Activated CD4-positive, alpha-beta memory T cell treated with anti-CD3 and anti-CD28 coated beads, Interleukin-2, amount 10 ng/mL, durations not matched to agents 7 days and 5 days (primary cell): ENCODE measurements around the gene ASPDH. TPM values are rescaled to one million over a fixed set of nuclear protein-coding genes. Genes with fewer than 3 reads are reported as not detected.
A peak's percentile ranks its signal among the peaks of the same experiment; 100 is the strongest.

Experiments
- CTCF ChIA-PET: fragments of 350-600 bp; sonication (Branson Sonifier 250); formaldehyde crosslinking; loops from one replicate; lab custom pipeline; 2021; ENCODE audit warnings: antibody characterized with exemption, inconsistent platforms; lab: Charles Lee
- POLR2A ChIA-PET: fragments of 350-600 bp; sonication (Branson Sonifier 250); formaldehyde crosslinking; loops from one replicate; lab custom pipeline; 2021; ENCODE audit warnings: antibody characterized with exemption; lab: Charles Lee
- DNase-seq: peaks from one replicate; pipeline ENCODE4 v3.0.0-alpha.2; 2020
- H3K27ac Mint-ChIP-seq: one replicate; pipeline ENCODE4 v1.8.0; 2021; ENCODE audit warnings: mild to moderate bottlenecking, mixed read lengths
- H3K27me3 Mint-ChIP-seq: one replicate; pipeline ENCODE4 v1.8.0; 2021; ENCODE audit warnings: mixed read lengths
- H3K36me3 Mint-ChIP-seq: one replicate; pipeline ENCODE4 v1.8.0; 2021; ENCODE audit warnings: low read depth, mixed read lengths
- H3K4me1 Mint-ChIP-seq: one replicate; pipeline ENCODE4 v1.8.0; 2021; ENCODE audit warnings: mixed read lengths
- H3K4me3 Mint-ChIP-seq: one replicate; pipeline ENCODE4 v1.8.0; 2021; ENCODE audit warnings: mild to moderate bottlenecking, mixed read lengths
- H3K9me3 Mint-ChIP-seq: one replicate; pipeline ENCODE4 v1.8.0; 2021; ENCODE audit warnings: mixed read lengths
- total RNA-seq, 2 experiments: library from RNA; stranded (reverse); gene quantifications; one replicate each; pipeline ENCODE4 v1.2.3, GENCODE V29; 2021

The ASPDH gene
- total RNA-seq, 2 experiments from 2014 or later: not detected

DNA sequence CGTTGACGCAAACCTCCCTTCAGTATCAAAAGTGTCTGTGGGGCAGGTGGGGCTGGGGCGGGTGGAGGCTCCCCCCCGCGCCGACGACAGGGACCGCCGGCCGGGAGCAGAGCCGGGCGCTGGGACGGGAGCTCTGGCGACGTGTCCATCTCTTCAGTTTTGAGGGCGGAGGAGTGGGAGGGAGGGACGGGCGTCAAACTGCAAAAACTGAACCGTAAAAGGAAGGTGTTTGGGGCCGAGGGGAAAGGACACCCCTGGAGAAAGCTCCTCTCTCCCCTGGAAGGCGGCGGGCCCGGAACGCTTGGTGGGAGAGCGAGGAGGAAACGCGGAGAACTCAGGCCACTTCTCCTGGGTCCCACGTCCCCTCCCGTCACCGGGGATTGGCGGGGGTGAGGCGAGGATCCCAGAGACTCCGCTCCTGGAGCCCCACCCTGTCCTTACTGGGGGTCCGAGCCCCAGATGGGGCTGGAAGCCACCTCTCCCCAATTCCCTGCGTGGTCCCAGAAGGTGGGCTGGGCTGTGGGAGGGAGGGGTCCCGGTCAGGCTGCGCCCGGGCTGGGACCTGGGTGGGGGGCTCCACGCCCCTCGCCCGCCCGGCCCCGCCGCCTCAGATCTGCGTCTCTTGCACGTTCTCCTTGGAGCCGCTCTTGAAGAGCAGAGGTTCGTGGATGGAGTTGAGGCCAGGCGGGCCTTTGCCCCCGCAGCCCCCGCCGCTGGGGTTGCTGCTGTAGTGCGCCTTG, 3.4 kb upstream of the ASPDH start:
- H3K4me3 Mint-ChIP-seq: no peak overlapping the region
- DNase-seq: no peak
- ChIA-PET CTCF (interaction anchor here (0.6 to 1.6 kb wide), 2 partner anchors 20 to 57 kb away, joined by 3 to 5 read pairs; no protein-coding TSS in a partner anchor), POLR2A (no interaction called here)
- no peaks in the 10 kb centered on the region for H3K36me3 Mint-ChIP-seq
- H3K4me1 Mint-ChIP-seq: no peaks in the 10 kb centered on the region
- H3K27me3 Mint-ChIP-seq: peaks cover 2% of the 10 kb centered on the region
- no peaks in the 10 kb centered on the region for H3K9me3 Mint-ChIP-seq
- H3K27ac Mint-ChIP-seq: no peak overlapping the region

DNA sequence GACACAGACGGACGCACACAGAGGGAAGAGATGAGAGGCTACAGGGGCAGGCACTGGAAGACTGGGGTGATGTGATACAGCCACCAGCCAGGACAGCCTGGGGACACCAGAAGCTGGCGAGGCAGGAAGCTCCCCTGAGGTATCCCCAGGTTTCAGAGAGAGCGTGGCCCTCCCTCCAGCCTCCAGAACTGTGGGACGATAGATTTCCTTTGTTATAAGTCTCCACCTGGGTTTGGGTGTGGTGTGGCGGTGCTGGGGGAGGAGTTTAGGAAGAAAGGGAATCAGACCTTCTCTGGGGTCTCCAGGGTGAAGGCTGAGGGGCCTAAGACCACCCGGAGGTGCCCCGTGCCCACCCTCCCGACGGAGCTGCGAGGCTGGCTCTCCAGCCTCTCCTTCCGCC, 2.7 kb upstream of the ASPDH start:
- CTCF ChIA-PET: interaction anchor here (0.6 to 1.6 kb wide), 2 partner anchors 21 to 56 kb away, joined by 3 to 5 read pairs; no protein-coding TSS in a partner anchor
- Mint-ChIP-seq H3K36me3 (no peaks in the 10 kb centered on the region), H3K4me1 (peaks cover 3% of the 10 kb centered on the region)

DNA sequence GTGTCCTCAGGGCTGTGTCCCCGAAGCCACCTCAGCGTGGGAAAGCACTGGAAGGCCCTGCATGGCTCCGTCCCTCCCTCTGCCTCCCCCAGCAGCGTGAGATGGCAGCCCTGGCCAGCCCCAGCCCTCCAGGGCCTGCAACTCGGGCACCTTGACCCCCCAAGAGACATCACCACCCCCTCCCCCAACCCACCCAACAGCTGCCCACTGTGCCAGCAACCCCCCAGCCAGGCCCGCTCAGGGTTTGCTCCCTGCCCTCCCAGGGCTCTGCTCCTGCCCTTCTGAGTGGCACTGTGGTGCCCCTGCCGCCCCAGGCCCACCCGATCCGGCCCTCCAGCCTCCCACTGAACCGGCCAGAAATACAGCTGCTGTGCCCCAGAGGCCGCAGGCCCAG, 1.5 kb upstream of the ASPDH start:
- Mint-ChIP-seq H3K27ac (no peak overlapping the region), H3K36me3 (peaks cover 5% of the 10 kb centered on the region), H3K4me3 (no peak overlapping the region), H3K4me1 (peaks cover 13% of the 10 kb centered on the region), H3K27me3 (peaks cover 2% of the 10 kb centered on the region), H3K9me3 (no peaks in the 10 kb centered on the region)
- POLR2A ChIA-PET: no interaction called here
- no peak for DNase-seq
- CTCF ChIA-PET: interaction anchor here (1.6 kb wide), 1 partner anchor 22 kb away, joined by 5 read pairs; no protein-coding TSS in a partner anchor

More for the DNA sequence above, 2.7 kb upstream of the ASPDH start:
- POLR2A ChIA-PET: no interaction called here
- Mint-ChIP-seq H3K27ac (no peak overlapping the region), H3K27me3 (peaks cover 2% of the 10 kb centered on the region), H3K4me3 (no peak overlapping the region), H3K9me3 (no peaks in the 10 kb centered on the region)
- DNase-seq: no peak

DNA sequence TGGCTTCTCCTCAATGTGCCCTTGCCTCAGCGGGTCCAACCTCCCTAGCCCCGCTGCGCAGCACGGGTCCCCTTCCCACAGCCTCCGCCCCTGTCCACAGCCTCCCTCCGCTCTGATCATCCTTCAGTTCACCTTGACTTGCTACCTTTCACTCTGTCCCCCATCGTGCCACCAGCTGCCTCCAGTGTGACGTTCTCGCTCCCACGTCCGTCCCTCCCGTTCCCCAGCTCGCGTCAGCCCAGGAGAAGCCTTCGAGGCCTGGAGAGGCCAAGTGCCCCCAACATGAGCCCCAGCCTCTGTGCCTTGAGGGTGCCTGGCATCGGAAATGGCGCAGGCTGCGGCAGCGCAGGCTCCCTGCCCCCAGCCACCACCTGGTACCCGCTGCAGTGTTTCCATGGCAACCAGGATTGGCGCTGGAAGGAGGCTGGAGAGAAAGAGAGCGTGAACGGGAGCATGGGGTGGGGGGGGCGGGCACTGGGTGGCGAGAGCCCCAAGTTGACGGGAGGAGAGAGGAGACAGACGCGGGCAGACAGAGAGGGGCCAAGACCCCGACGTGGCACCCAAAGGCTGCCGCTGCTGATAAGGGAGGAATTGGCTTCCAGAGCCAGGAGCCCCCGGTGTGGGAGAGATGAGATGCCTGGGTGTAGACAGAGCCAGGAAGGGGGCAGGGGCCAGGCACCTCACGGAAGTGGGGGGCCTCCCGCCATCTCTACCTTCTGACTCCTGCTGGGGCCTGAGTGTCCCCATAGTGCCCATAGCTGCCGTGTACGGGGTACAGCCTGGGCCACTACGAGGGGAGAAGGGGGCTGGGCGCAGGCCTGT, 844 bp upstream of the ASPDH start:
- POLR2A ChIA-PET: no interaction called here
- peaks cover 13% of the 10 kb centered on the region for H3K4me1 Mint-ChIP-seq
- DNase-seq: no peak
- H3K9me3 Mint-ChIP-seq: no peaks in the 10 kb centered on the region
- no peak overlapping the region for H3K27ac Mint-ChIP-seq
- H3K36me3 Mint-ChIP-seq: peaks cover 5% of the 10 kb centered on the region
- peaks cover 2% of the 10 kb centered on the region for H3K27me3 Mint-ChIP-seq
- H3K4me3 Mint-ChIP-seq: no peak overlapping the region
- CTCF ChIA-PET: no interaction called here

DNA sequence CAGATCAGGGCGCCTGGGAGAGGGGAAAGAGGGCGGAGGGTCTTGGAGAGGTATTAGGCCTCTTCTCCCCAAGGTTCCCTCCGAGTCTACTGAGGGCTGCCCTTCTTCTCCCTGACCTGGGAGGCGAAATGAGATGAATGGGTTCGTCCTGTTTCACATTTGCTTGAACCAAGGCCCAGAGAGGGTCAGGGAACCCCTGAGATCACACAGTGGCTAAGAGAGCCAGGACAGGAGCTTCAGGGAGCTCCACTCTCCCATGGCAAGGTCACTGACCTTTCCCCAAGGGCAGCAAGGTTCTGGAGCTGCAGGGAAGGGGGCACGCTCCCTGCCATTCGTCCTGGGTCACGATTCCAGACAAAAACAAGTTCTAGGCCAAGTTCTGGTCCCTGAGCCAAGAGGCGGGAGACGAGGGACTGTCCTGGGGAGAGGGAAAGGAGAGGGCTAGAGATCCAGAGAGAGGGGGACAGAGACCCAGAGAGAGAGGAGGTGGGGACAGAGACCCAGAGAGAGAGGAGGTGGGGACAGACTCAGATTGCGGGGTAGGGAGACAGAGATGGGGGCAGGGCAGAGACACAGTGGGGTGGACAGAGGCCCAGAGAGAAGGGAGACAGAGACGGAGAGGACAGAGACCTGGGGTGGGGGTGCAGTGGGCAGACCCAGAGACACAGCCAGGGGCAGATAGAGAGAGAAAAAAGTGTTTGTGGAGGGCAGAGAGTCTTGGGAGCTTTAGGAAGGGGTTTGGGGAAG, 541 bp downstream of the ASPDH start:
- Mint-ChIP-seq H3K27me3 (peaks cover 2% of the 10 kb centered on the region), H3K36me3 (peaks cover 8% of the 10 kb centered on the region), H3K27ac (no peak overlapping the region), H3K4me1 (peaks cover 20% of the 10 kb centered on the region), H3K4me3 (no peak overlapping the region), H3K9me3 (no peaks in the 10 kb centered on the region)
- POLR2A ChIA-PET: no interaction called here
- CTCF ChIA-PET: no interaction called here
- DNase-seq: no peak

DNA sequence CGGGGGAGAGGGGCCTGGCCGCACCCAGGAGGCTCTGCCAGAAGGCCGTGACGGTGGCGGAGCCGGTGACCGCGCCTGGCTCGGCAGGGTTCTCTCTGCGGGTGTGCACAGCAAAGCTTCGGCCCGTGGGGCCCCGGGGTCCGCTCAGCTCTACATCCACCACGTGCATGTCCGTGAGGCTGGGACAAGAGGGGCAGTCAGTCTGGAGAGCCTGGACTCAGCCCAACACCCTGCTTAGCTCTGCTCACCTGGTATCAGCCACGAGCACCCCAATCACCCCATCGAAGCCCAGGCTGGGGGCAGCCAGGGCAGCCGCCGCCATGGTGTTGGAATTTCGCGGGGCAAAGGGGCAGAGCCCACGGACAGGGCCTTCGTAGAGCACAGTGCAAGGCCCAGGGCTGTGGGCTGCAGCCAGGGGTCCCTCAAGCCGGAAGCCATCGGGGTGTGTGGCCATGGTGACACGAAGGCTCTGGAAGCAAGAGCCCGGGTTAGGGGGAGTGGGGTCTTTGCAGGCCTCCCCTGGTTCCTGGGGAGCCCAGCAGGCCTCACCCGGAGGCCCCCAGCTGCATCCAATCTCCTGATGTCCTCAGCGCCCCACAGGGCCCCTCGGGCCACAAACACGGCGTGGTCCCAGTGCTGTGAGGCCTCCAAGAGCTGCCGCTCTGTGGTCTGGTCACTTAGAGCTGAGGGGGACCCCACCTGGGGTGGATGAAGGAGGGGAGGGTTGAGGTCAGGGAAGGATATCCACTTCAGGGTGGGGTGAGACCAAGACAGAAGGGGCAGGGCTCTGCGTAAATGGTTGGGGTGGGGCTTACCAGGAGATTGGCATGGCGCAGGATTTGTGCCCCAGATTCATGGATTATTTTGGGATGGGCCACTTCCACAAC, 1.4 kb downstream of the ASPDH start:
- peaks cover 23% of the 10 kb centered on the region for H3K4me1 Mint-ChIP-seq
- H3K9me3 Mint-ChIP-seq: no peaks in the 10 kb centered on the region
- peaks cover 2% of the 10 kb centered on the region for H3K27me3 Mint-ChIP-seq
- peaks cover 8% of the 10 kb centered on the region for H3K36me3 Mint-ChIP-seq
- DNase-seq: no peak
- H3K4me3 Mint-ChIP-seq: no peak overlapping the region
- CTCF ChIA-PET: interaction anchor here (1.4 to 1.5 kb wide), 2 partner anchors 155 to 179 kb away, joined by 3 to 8 read pairs; no protein-coding TSS in a partner anchor
- POLR2A ChIA-PET: interaction anchor here (1.5 to 2.0 kb wide), 4 partner anchors 9 to 154 kb away, joined by 3 to 9 read pairs (median 8); no protein-coding TSS in a partner anchor
- no peak overlapping the region for H3K27ac Mint-ChIP-seq

DNA sequence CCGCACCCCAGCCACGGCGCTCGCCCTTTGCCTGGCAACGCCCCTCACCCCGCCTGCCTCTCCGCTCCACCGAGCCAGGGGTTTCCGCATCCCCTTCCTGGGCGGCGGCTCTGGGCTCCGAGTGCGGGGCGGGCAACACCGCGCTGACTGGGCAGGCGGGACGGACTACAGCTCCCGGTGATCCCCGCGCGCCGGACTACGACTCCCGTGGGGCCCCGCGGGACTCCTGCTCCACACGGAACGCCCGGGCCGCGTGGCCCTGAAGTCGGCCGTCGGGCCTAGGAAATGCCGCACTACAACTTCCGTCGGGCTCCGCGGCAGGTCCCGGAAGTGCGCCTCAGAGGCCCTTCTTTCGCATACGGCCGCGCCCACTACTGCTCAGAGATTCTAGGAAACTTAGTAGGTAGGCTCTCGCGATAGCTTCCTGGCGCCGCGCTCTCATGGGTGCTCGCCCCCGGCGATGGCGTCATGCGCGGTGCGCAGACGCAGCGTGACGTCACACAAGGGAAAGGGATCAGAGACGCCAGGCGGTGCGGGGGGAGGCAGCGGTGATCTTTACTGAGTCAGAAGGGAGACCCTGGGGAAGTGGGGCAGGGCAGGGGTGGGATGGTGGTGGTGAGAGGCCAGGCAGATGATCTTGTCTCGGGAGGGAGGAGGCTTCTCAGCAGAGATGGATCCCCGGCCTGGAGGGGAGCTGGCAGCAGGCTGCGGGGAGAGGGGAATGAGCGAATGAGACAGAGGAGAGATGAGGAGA, 2.5 kb downstream of the ASPDH start, which contains the start of gene JOSD2:
TSS of gene JOSD2 (minus strand) at position 123 of the 754 bp plus-strand sequence. CDS start 760 bp downstream, outside the sequence.
- peaks cover 23% of the 10 kb centered on the region for H3K4me1 Mint-ChIP-seq
- H3K9me3 Mint-ChIP-seq: no peaks in the 10 kb centered on the region
- peak within 1 kb of the TSS; percentile 91 for H3K4me3 Mint-ChIP-seq
- peak within 1 kb of the TSS; percentile 92 for H3K27ac Mint-ChIP-seq
- H3K27me3 Mint-ChIP-seq: peaks cover 2% of the 10 kb centered on the region
- peaks cover 8% of the 10 kb centered on the region for H3K36me3 Mint-ChIP-seq
- POLR2A ChIA-PET: interaction anchor here (0.8 to 2.0 kb wide), 8 partner anchors 10 to 293 kb away, joined by 3 to 9 read pairs (median 6); partner anchors contain the start of gene GARIN5A
- CTCF ChIA-PET: interaction anchor here (0.8 to 1.5 kb wide), 6 partner anchors 27 to 178 kb away, joined by 3 to 8 read pairs (median 3); partner anchors contain the start of gene POLD1
- peak; percentile 98 for DNase-seq

DNA sequence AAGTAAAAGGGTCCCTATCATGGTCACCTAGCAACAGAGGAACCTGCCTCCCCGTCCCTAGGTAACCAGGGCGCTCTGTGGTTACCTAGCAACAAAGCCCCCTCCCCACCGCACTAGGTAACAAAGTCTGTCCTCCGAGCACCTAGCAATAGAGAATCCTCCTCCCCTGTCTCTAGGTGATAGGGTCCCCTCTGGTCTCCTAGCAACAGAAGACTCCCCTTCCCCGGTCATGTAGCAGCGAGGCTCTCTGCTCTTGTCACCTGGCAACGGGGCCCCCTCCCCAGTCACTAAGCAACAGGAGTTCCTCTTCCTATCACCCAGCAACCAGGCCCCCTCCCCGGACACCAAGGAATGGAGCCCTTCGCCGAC, 3.0 kb downstream of the ASPDH start:
- ChIA-PET POLR2A (interaction anchor here (0.8 to 2.0 kb wide), 7 partner anchors 10 to 294 kb away, joined by 3 to 9 read pairs (median 6); partner anchors contain the start of gene GARIN5A), CTCF (interaction anchor here (0.8 to 1.5 kb wide), 6 partner anchors 27 to 177 kb away, joined by 3 to 8 read pairs (median 3); partner anchors contain the start of gene POLD1)
- H3K27ac Mint-ChIP-seq: peak overlapping the region; percentile 92

DNA sequence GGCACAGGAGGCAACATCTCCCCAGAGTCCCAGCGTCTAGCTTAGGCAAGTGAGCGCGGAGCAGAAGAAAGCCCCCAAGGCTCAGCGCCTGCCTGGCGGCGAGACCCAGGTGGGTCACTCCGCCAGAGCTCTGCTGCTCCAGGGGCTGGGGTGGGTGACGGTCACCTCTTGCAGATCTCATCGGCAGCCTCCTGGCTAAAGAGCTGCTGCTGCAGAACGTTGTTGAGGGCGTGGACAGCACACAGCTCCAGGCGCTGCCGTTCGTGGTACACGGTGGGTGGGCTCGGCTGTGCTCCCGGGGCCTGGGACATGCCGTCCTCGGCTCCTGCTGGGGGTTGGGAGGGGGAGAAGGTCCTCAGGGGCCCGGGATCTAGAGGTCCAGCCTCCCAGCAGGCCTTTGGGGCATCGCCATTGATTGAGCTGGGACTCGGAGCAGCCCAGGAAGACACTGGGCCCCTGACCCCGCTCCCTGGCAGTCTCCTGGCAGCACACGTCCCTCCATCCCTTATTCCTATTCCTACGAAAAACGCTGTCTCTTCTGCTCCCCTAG, 3.5 kb downstream of the ASPDH start:
- Mint-ChIP-seq H3K27ac (peak overlapping the region; percentile 92), H3K4me3 (peak overlapping the region; percentile 91)

More for the DNA sequence above, 3.0 kb downstream of the ASPDH start:
- peaks cover 23% of the 10 kb centered on the region for H3K4me1 Mint-ChIP-seq
- peaks cover 2% of the 10 kb centered on the region for H3K27me3 Mint-ChIP-seq
- peaks cover 8% of the 10 kb centered on the region for H3K36me3 Mint-ChIP-seq
- H3K9me3 Mint-ChIP-seq: no peaks in the 10 kb centered on the region
- no peak for DNase-seq
- peak overlapping the region; percentile 91 for H3K4me3 Mint-ChIP-seq

DNA sequence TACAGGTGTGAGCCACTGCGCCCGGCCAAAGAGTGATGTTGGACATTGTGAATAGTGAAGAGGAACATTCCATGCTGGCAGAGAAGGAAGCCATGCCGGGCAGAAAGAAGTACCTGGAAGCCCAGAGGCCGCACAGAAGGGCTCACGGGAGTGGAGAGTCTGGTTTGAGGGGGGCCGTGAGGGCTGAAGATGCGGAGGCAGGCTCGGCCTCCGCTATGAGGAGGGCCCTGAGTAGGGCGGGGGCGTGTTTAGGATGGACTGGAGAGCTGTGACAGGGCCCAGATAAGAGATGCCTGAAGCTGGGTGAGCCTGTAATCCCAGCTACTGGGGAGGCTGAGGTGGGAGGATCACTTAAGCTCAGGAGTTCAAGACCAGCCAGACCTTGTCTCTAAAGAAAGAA, 4.3 kb downstream of the ASPDH start:
- Mint-ChIP-seq H3K36me3 (peaks cover 8% of the 10 kb centered on the region), H3K4me3 (peak overlapping the region; percentile 25), H3K9me3 (no peaks in the 10 kb centered on the region), H3K27ac (peak overlapping the region; percentile 28), H3K27me3 (peaks cover 1% of the 10 kb centered on the region), H3K4me1 (peaks cover 23% of the 10 kb centered on the region)
- CTCF ChIA-PET: interaction anchor here (1.4 kb wide), 1 partner anchor 46 kb away, joined by 3 read pairs; no protein-coding TSS in a partner anchor
- POLR2A ChIA-PET: interaction anchor here (0.6 to 1.9 kb wide), 2 partner anchors 9 to 168 kb away, joined by 3 to 5 read pairs; no protein-coding TSS in a partner anchor
- DNase-seq: no peak

More for the DNA sequence above, 3.5 kb downstream of the ASPDH start:
- CTCF ChIA-PET: interaction anchor here (1.3 to 1.5 kb wide), 3 partner anchors 28 to 149 kb away, joined by 3 to 6 read pairs (median 3); no protein-coding TSS in a partner anchor
- Mint-ChIP-seq H3K27me3 (peaks cover 2% of the 10 kb centered on the region), H3K9me3 (no peaks in the 10 kb centered on the region), H3K4me1 (peaks cover 23% of the 10 kb centered on the region), H3K36me3 (peaks cover 8% of the 10 kb centered on the region)
- POLR2A ChIA-PET: interaction anchor here (1.3 to 1.9 kb wide), 2 partner anchors 10 to 294 kb away, joined by 5 to 9 read pairs; no protein-coding TSS in a partner anchor
- DNase-seq: no peak
